ENCODE data around the gene NUDCD2.
"Not testable (repeated sequence)": the region's sequence is repeated elsewhere in the genome, so short reads cannot be mapped to it uniquely, and the experiment has no call there.

Gene NUDCD2

GRCh38 chr5:163456840-163457239, 3.1 kb downstream of the NUDCD2 start:
- no peak overlapping the region for H4K91ac ChIP-seq (ENCODE audit: low read length)
- H3K4me3 ChIP-seq (ENCODE audit: insufficient read depth in 1 of 2, low read depth in 1 of 2, low read length in 2 of 2) = no peak overlapping the region
- H3K14ac ChIP-seq (ENCODE audit: low read length in 2 of 2) = no peak overlapping the region
- H2AFZ ChIP-seq (ENCODE audit: low read depth, low read length) = no peak overlapping the region
- peaks cover 3 to 30% of the 10 kb centered on the region in 2 experiments for H3K36me3 ChIP-seq (ENCODE audit: control insufficient read depth in 1 of 2, insufficient read depth in 2 of 2, low read depth in 1 of 2, low read length in 2 of 2)
- no peak overlapping the region for H3K4me2 ChIP-seq (ENCODE audit: low read length, poor library complexity, severe bottlenecking)
- no peaks in the 10 kb centered on the region for H3K27me3 ChIP-seq (ENCODE audit: control insufficient read depth in 1 of 2, insufficient read depth in 1 of 2, low read length in 2 of 2)
- no peaks in the 10 kb centered on the region for H3K9me3 ChIP-seq (ENCODE audit: control insufficient read depth, low read length)
- H3K4me1 ChIP-seq (ENCODE audit: control insufficient read depth, insufficient read depth, low read depth, low read length) = peaks cover 5% of the 10 kb centered on the region
- over 99% methylated on average over 7 of the region's 7 CpGs for WGBS
- no peak overlapping the region for H4K8ac ChIP-seq (ENCODE audit: low read length)
- H3K27ac ChIP-seq (ENCODE audit: low read length, poor library complexity, severe bottlenecking) = no peak overlapping the region
- no peak overlapping the region for H3K18ac ChIP-seq (ENCODE audit: low read depth in 1 of 2, low read length in 2 of 2)
- H2AK5ac ChIP-seq (ENCODE audit: low read length, severe bottlenecking) = no peak overlapping the region
- DNase-seq = no peak
- H2BK5ac ChIP-seq (ENCODE audit: low read depth, low read length, poor library complexity, severe bottlenecking) = no peak overlapping the region
- H2BK15ac ChIP-seq (ENCODE audit: low read depth, poor library complexity, severe bottlenecking) = no peak overlapping the region
- H2BK120ac ChIP-seq (ENCODE audit: low read depth, low read length) = no peak overlapping the region
- no peak overlapping the region for H3K9ac ChIP-seq (ENCODE audit: low read length)
- no peak overlapping the region for H2BK12ac ChIP-seq (ENCODE audit: low read length in 2 of 2)
- no peaks in the 10 kb centered on the region for H3K79me1 ChIP-seq (replicated peaks; ENCODE audit: low read length, poor library complexity, severe bottlenecking)
- H3K4ac ChIP-seq (ENCODE audit: low read depth in 1 of 2, low read length in 2 of 2) = no peak overlapping the region
- H3K23ac ChIP-seq (ENCODE audit: low read length in 2 of 2) = no peak overlapping the region

- no peak overlapping the region for H2AFZ ChIP-seq (ENCODE audit: low read depth, low read length)
- H3K23ac ChIP-seq (ENCODE audit: low read length in 2 of 2) = no peak overlapping the region
- no peak overlapping the region for H3K4me3 ChIP-seq (ENCODE audit: insufficient read depth in 1 of 2, low read depth in 1 of 2, low read length in 2 of 2)
- peaks cover 7 to 36% of the 10 kb centered on the region in 2 experiments for H3K36me3 ChIP-seq (ENCODE audit: control insufficient read depth in 1 of 2, insufficient read depth in 2 of 2, low read depth in 1 of 2, low read length in 2 of 2)
- DNase-seq = no peak
- no peak overlapping the region for H2BK120ac ChIP-seq (ENCODE audit: low read depth, low read length)
- no peaks in the 10 kb centered on the region for H3K9me3 ChIP-seq (ENCODE audit: control insufficient read depth, low read length)
- no peak overlapping the region for H3K14ac ChIP-seq (ENCODE audit: low read length in 2 of 2)
- H4K91ac ChIP-seq (ENCODE audit: low read length) = no peak overlapping the region
- H3K9ac ChIP-seq (ENCODE audit: low read length) = no peak overlapping the region
- H2BK5ac ChIP-seq (ENCODE audit: low read depth, low read length, poor library complexity, severe bottlenecking) = no peak overlapping the region
- no peak overlapping the region for H2BK15ac ChIP-seq (ENCODE audit: low read depth, poor library complexity, severe bottlenecking)
- H3K4me2 ChIP-seq (ENCODE audit: low read length, poor library complexity, severe bottlenecking) = no peak overlapping the region
- H3K4me1 ChIP-seq (ENCODE audit: control insufficient read depth, insufficient read depth, low read depth, low read length) = peaks cover 3% of the 10 kb centered on the region
- no CpG with 5 or more reads among the region's 2 CpGs for WGBS
- H2AK5ac ChIP-seq (ENCODE audit: low read length, severe bottlenecking) = no peak overlapping the region
- H3K27ac ChIP-seq (ENCODE audit: low read length, poor library complexity, severe bottlenecking) = no peak overlapping the region
- no peaks in the 10 kb centered on the region for H3K79me1 ChIP-seq (replicated peaks; ENCODE audit: low read length, poor library complexity, severe bottlenecking)
- H3K18ac ChIP-seq (ENCODE audit: low read depth in 1 of 2, low read length in 2 of 2) = no peak overlapping the region
- H4K8ac ChIP-seq (ENCODE audit: low read length) = no peak overlapping the region
- no peak overlapping the region for H3K4ac ChIP-seq (ENCODE audit: low read depth in 1 of 2, low read length in 2 of 2)
- no peaks in the 10 kb centered on the region for H3K27me3 ChIP-seq (ENCODE audit: control insufficient read depth in 1 of 2, insufficient read depth in 1 of 2, low read length in 2 of 2)
- no peak overlapping the region for H2BK12ac ChIP-seq (ENCODE audit: low read length in 2 of 2)
Observed at GRCh38 chr5:163456029-163456589, 3.8 kb downstream of the NUDCD2 start.

- not testable (repeated sequence) for H3K18ac ChIP-seq (ENCODE audit: low read depth in 1 of 2, low read length in 2 of 2); H3K27me3 ChIP-seq (ENCODE audit: control insufficient read depth in 1 of 2, insufficient read depth in 1 of 2, low read length in 2 of 2); H4K8ac ChIP-seq (ENCODE audit: low read length); H2BK120ac ChIP-seq (ENCODE audit: low read depth, low read length); H2BK15ac ChIP-seq (ENCODE audit: low read depth, poor library complexity, severe bottlenecking); H2BK5ac ChIP-seq (ENCODE audit: low read depth, low read length, poor library complexity, severe bottlenecking); H2BK12ac ChIP-seq (ENCODE audit: low read length in 2 of 2); H3K4ac ChIP-seq (ENCODE audit: low read depth in 1 of 2, low read length in 2 of 2); H3K9me3 ChIP-seq (ENCODE audit: control insufficient read depth, low read length); H3K23ac ChIP-seq (ENCODE audit: low read length in 2 of 2); H3K14ac ChIP-seq (ENCODE audit: low read length in 2 of 2); DNase-seq; H3K4me2 ChIP-seq (ENCODE audit: low read length, poor library complexity, severe bottlenecking); H3K4me1 ChIP-seq (ENCODE audit: control insufficient read depth, insufficient read depth, low read depth, low read length); H3K79me1 ChIP-seq (replicated peaks; ENCODE audit: low read length, poor library complexity, severe bottlenecking); H2AK5ac ChIP-seq (ENCODE audit: low read length, severe bottlenecking); H2AFZ ChIP-seq (ENCODE audit: low read depth, low read length); H3K27ac ChIP-seq (ENCODE audit: low read length, poor library complexity, severe bottlenecking); H4K91ac ChIP-seq (ENCODE audit: low read length); H3K9ac ChIP-seq (ENCODE audit: low read length); H3K4me3 ChIP-seq (ENCODE audit: insufficient read depth in 1 of 2, low read depth in 1 of 2, low read length in 2 of 2)
- H3K36me3 ChIP-seq (ENCODE audit: control insufficient read depth in 1 of 2, insufficient read depth in 2 of 2, low read depth in 1 of 2, low read length in 2 of 2) = peaks cover 7 to 43% of the 10 kb centered on the region in 2 experiments
- WGBS = 100% methylated on average over 9 of the region's 17 CpGs
Observed at GRCh38 chr5:163455406-163455805, 4.5 kb downstream of the NUDCD2 start.

GRCh38 chr5:163453705-163454104, 6.2 kb downstream of the NUDCD2 start:
- WGBS = no CpG with 5 or more reads among the region's 1 CpG
- H3K14ac ChIP-seq (ENCODE audit: low read length in 2 of 2) = no peak overlapping the region
- no peak overlapping the region for H3K4me3 ChIP-seq (ENCODE audit: insufficient read depth in 1 of 2, low read depth in 1 of 2, low read length in 2 of 2)
- peak; percentile 37 for DNase-seq
- no peak overlapping the region for H2BK5ac ChIP-seq (ENCODE audit: low read depth, low read length, poor library complexity, severe bottlenecking)
- H3K9ac ChIP-seq (ENCODE audit: low read length) = no peak overlapping the region
- H3K27me3 ChIP-seq (ENCODE audit: control insufficient read depth in 1 of 2, insufficient read depth in 1 of 2, low read length in 2 of 2) = no peaks in the 10 kb centered on the region
- no peak overlapping the region for H2BK12ac ChIP-seq (ENCODE audit: low read length in 2 of 2)
- H2AFZ ChIP-seq (ENCODE audit: low read depth, low read length) = no peak overlapping the region
- H3K79me1 ChIP-seq (replicated peaks; ENCODE audit: low read length, poor library complexity, severe bottlenecking) = no peaks in the 10 kb centered on the region
- H3K4ac ChIP-seq (ENCODE audit: low read depth in 1 of 2, low read length in 2 of 2) = no peak overlapping the region
- H3K36me3 ChIP-seq (ENCODE audit: control insufficient read depth in 1 of 2, insufficient read depth in 2 of 2, low read depth in 1 of 2, low read length in 2 of 2) = peaks cover 7 to 60% of the 10 kb centered on the region in 2 experiments
- no peak overlapping the region for H3K4me2 ChIP-seq (ENCODE audit: low read length, poor library complexity, severe bottlenecking)
- no peak overlapping the region for H2BK15ac ChIP-seq (ENCODE audit: low read depth, poor library complexity, severe bottlenecking)
- no peak overlapping the region for H3K27ac ChIP-seq (ENCODE audit: low read length, poor library complexity, severe bottlenecking)
- no peak overlapping the region for H2BK120ac ChIP-seq (ENCODE audit: low read depth, low read length)
- no peaks in the 10 kb centered on the region for H3K9me3 ChIP-seq (ENCODE audit: control insufficient read depth, low read length)
- H3K23ac ChIP-seq (ENCODE audit: low read length in 2 of 2) = no peak overlapping the region
- H3K4me1 ChIP-seq (ENCODE audit: control insufficient read depth, insufficient read depth, low read depth, low read length) = peaks cover 3% of the 10 kb centered on the region
- no peak overlapping the region for H4K91ac ChIP-seq (ENCODE audit: low read length)
- no peak overlapping the region for H2AK5ac ChIP-seq (ENCODE audit: low read length, severe bottlenecking)
- no peak overlapping the region for H3K18ac ChIP-seq (ENCODE audit: low read depth in 1 of 2, low read length in 2 of 2)
- no peak overlapping the region for H4K8ac ChIP-seq (ENCODE audit: low read length)
